ENCODE measurements around the gene MSI2. TPM values are rescaled to one million over a fixed set of nuclear protein-coding genes. Genes with fewer than 3 reads are reported as not detected.
A peak's percentile ranks its signal among the peaks of the same experiment; 100 is the strongest.

MSI2 gene
- total RNA-seq, 2 experiments from 2014 or later: 59.6 to 61.7 TPM

DNA sequence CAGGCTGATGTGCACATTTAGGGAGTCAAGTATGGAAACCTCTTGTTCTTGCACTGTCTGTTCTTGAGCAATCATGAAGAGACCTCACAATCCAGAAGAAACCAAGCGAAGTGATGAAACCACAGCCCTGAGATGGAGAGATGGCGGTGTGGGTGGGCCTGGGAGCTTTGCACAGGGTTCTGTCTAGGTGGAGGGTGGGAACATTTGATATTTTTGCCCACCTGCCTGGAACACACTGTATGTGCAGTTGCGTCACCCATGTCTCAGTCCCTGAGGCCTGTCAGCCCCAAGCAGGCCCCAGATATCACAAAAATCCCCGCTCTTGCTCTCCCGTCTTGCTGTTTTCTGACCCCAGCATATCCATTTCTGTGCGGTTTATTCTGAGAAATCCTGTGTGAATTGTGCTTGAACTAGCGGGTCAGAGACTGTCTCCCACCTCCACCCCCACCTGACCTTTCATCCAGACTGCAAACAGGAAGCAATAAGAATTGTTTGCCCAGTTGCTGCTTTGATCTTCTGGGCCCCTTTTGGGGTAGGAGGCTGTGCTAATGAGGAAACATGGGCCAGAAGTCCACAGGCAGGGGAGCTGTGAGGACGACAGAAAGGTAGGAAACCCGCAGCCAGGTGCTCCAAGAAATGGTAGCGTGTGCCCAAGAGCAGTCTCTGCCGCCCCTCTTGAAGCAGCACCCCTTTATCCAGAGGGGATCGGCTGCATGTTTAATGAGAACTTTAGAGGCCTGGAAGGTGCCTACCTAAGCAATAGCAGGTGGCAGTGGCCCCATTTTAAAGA, 304.9 kb downstream of the MSI2 start:
- ChIA-PET CTCF (interaction anchor here (0.6 to 0.8 kb wide), 2 partner anchors 8 to 37 kb away, joined by 3 to 4 read pairs; no protein-coding TSS in a partner anchor), POLR2A (no interaction called here)

DNA sequence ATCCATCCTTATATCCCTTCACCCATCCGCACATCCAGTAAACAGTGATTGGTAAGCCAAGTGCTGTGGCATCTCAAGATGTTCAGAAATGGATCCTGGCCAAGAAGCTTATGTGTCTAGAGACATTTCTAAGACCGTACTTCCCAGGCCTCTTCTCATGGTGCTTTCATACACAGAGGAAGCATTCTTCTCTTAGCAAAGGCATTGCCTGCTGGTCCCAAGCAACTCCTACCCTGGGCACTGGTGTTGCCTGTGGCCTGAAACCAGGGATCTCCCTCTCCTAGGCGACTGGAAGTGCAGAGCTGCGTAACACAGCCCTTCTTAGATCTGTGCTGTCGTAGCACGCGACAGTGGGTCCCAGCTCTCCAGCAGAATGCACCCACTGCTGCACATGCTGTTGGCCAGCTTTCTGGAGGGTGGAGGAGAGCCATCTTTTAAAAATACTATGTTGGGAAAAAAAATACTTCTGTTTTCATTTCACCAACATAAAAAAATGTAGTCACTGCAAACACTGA, 305.9 kb downstream of the MSI2 start:
- DNase-seq (no peak), ATAC-seq (no peak)
- H3K27me3 Mint-ChIP-seq: no peaks in the 10 kb centered on the region
- H3K27ac Mint-ChIP-seq: peak overlapping the region; percentile 32
- no peak overlapping the region for H3K4me3 Mint-ChIP-seq
- H3K9me3 Mint-ChIP-seq: no peaks in the 10 kb centered on the region
- H3K36me3 Mint-ChIP-seq (ENCODE audit: low read depth): peaks cover 4% of the 10 kb centered on the region
- H3K4me1 Mint-ChIP-seq (ENCODE audit: low read depth): peaks cover 11% of the 10 kb centered on the region
- ChIA-PET CTCF (no interaction called here), POLR2A (no interaction called here)
- intact Hi-C loops (cut with micrococcal nuclease): no loop called here
- TF ChIP-seq, protein P1, sequence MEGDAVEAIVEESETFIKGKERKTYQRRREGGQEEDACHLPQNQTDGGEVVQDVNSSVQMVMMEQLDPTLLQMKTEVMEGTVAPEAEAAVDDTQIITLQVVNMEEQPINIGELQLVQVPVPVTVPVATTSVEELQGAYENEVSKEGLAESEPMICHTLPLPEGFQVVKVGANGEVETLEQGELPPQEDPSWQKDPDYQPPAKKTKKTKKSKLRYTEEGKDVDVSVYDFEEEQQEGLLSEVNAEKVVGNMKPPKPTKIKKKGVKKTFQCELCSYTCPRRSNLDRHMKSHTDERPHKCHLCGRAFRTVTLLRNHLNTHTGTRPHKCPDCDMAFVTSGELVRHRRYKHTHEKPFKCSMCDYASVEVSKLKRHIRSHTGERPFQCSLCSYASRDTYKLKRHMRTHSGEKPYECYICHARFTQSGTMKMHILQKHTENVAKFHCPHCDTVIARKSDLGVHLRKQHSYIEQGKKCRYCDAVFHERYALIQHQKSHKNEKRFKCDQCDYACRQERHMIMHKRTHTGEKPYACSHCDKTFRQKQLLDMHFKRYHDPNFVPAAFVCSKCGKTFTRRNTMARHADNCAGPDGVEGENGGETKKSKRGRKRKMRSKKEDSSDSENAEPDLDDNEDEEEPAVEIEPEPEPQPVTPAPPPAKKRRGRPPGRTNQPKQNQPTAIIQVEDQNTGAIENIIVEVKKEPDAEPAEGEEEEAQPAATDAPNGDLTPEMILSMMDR (IDR thresholded peaks at IDR 0.05): no peak

More for the DNA sequence above, 304.9 kb downstream of the MSI2 start:
- Mint-ChIP-seq H3K36me3 (ENCODE audit: low read depth) (peaks cover 1% of the 10 kb centered on the region), H3K27me3 (no peaks in the 10 kb centered on the region), H3K27ac (peak overlapping the region; percentile 35), H3K9me3 (no peaks in the 10 kb centered on the region), H3K4me3 (no peak overlapping the region), H3K4me1 (ENCODE audit: low read depth) (peaks cover 11% of the 10 kb centered on the region)
- ATAC-seq (peak; percentile 13), DNase-seq (peak; percentile 9)
- TF ChIP-seq, protein P1 (IDR thresholded peaks at IDR 0.05): no peak
- intact Hi-C loops (cut with micrococcal nuclease): no loop called here

DNA sequence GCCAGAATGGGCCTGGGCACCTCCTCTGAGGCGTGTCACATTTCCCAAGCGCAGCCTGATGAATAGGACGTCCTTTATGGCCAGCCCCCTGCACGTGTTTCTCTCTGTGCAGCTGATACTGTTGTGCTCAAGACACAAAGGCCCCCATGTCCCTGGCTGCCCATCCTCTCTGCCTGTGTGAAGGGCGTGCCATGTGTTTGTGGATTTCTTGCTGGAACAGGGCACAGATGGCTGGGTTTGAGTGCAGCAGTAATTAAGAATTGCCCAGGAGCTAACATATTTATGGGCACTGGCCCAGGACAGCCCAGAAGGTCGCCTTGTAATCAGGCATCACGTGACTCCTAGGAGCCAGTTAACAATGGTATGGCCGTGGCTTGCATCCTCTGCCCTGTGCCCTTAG, 307.6 kb downstream of the MSI2 start:
- H3K4me3 Mint-ChIP-seq: no peak overlapping the region
- DNase-seq (no peak), ATAC-seq (no peak)
- H3K36me3 Mint-ChIP-seq (ENCODE audit: low read depth): peaks cover 2% of the 10 kb centered on the region
- H3K4me1 Mint-ChIP-seq (ENCODE audit: low read depth): peaks cover 11% of the 10 kb centered on the region
- ChIA-PET CTCF (interaction anchor here (1.2 kb wide), 1 partner anchor 13 kb away, joined by 3 read pairs; no protein-coding TSS in a partner anchor), POLR2A (no interaction called here)
- intact Hi-C loops (cut with micrococcal nuclease): no loop called here
- H3K9me3 Mint-ChIP-seq: no peaks in the 10 kb centered on the region
- no peak overlapping the region for H3K27ac Mint-ChIP-seq
- TF ChIP-seq, protein P1 (IDR thresholded peaks at IDR 0.05): no peak
- H3K27me3 Mint-ChIP-seq: no peaks in the 10 kb centered on the region

DNA sequence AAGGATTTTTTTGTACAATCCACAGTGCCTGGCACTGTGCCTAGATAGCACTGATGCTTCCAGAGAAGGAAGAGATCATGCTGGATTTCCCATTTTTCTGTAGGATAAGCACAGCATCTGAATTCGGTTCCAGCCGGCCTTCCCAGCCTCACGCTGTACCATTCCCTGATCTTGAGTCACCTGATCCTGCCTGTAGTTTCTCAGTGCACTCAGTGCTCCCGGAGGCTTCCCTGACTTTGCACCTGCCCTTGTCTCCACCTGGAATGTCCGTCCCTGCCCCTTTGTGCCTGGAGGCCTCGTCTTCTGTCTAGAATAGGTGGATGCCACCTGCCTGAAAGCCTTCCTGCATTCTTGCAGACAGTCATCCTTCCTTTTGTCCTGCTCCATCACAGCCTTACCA, 308.9 kb downstream of the MSI2 start:
- Mint-ChIP-seq H3K4me1 (ENCODE audit: low read depth) (peaks cover 11% of the 10 kb centered on the region), H3K27ac (no peak overlapping the region)
- intact Hi-C loops (cut with micrococcal nuclease): no loop called here

More for the DNA sequence above, 308.9 kb downstream of the MSI2 start:
- ATAC-seq: no peak
- no peaks in the 10 kb centered on the region for H3K27me3 Mint-ChIP-seq
- no peak for DNase-seq
- TF ChIP-seq, protein P1 (IDR thresholded peaks at IDR 0.05): no peak
- ChIA-PET CTCF (interaction anchor here (1.6 to 3.1 kb wide), 2 partner anchors 13 to 334 kb away, joined by 3 to 14 read pairs; no protein-coding TSS in a partner anchor), POLR2A (no interaction called here)
- no peaks in the 10 kb centered on the region for H3K9me3 Mint-ChIP-seq
- H3K36me3 Mint-ChIP-seq (ENCODE audit: low read depth): peaks cover 2% of the 10 kb centered on the region
- H3K4me3 Mint-ChIP-seq: no peak overlapping the region

Measured in activated CD8-positive, alpha-beta T cell treated with anti-CD3 and anti-CD28 coated beads for 36 hours (primary cell).